CD14-positive monocyte (primary cell): Measurements from ENCODE around the gene TTC28. TPM values are rescaled to one million over a fixed set of nuclear protein-coding genes. Genes with fewer than 3 reads are reported as not detected.

ENCODE experiments used
- DNase-seq, 3 donors: peaks; one replicate each; pipeline ENCODE4 v3.0.0-alpha.2; 2011 to 2022
- H2AFZ ChIP-seq: 2 replicates; pipeline ENCODE4 v1.6.0; 2012; ENCODE audit warnings: mild to moderate bottlenecking, low read depth, low read length, inconsistent platforms; ENCODE audit not compliant: insufficient read depth, poor library complexity, severe bottlenecking
- H3K27ac ChIP-seq, 2 donors: 1 replicate in 1 of 2; 2 replicates in 1 of 2; pipeline ENCODE4 v1.5.1; 2012 to 2013; ENCODE audit warnings: low read length in 2 of 2, control low read depth in 1 of 2, inconsistent platforms in 1 of 2, low read depth in 1 of 2, mild to moderate bottlenecking in 1 of 2
- H3K27me3 ChIP-seq, 2 donors: one replicate each; pipeline versions ENCODE4 v1.6.0 to v1.6.1; 2011 to 2013; ENCODE audit warnings: low read length in 2 of 2; ENCODE audit not compliant: control insufficient read depth in 2 of 2, insufficient read depth in 2 of 2
- H3K36me3 ChIP-seq, 2 donors: replicated peaks in 1 of 2; 1 replicate in 1 of 2; 2 replicates in 1 of 2; pipeline versions ENCODE4 v1.5.1 to v1.6.1; 2012 to 2013; ENCODE audit warnings: low read length in 2 of 2, control low read depth in 1 of 2, inconsistent platforms in 1 of 2, mild to moderate bottlenecking in 1 of 2; ENCODE audit not compliant: insufficient read depth in 2 of 2, control insufficient read depth in 1 of 2
- H3K4me1 ChIP-seq, 2 donors: 1 replicate in 1 of 2; 2 replicates in 1 of 2; pipeline versions ENCODE4 v1.5.1 to v1.6.1; 2012 to 2013; ENCODE audit warnings: low read length in 2 of 2, control low read depth in 1 of 2, inconsistent platforms in 1 of 2, mild to moderate bottlenecking in 1 of 2, moderate library complexity in 1 of 2; ENCODE audit not compliant: insufficient read depth in 2 of 2, control insufficient read depth in 1 of 2
- H3K4me2 ChIP-seq: replicated peaks from 2 replicates; pipeline ENCODE3; 2012; ENCODE audit warnings: low read length, moderate library complexity, mild to moderate bottlenecking; ENCODE audit not compliant: poor library complexity, severe bottlenecking; ENCODE audit errors: extremely low read depth
- H3K4me3 ChIP-seq, 3 experiments: fragments of 200-600 bp in 1 of 3; sonication (generic) in 1 of 3; replicated peaks in 1 of 3; 1 replicate in 2 of 3; 2 replicates in 1 of 3; pipeline ENCODE4 v1.5.1; 2011 to 2013; ENCODE audit warnings: low read length in 3 of 3, mild to moderate bottlenecking in 3 of 3, control low read depth in 2 of 3, low read depth in 2 of 3, inconsistent platforms in 1 of 3, moderate library complexity in 1 of 3
- H3K79me2 ChIP-seq: 2 replicates; pipeline ENCODE4 v1.6.0; 2012; ENCODE audit warnings: mild to moderate bottlenecking, control low read depth, inconsistent platforms, low read length, moderate library complexity; ENCODE audit not compliant: insufficient read depth
- H3K9ac ChIP-seq: 2 replicates; pipeline ENCODE4 v1.6.0; 2017; ENCODE audit warnings: low read length, mild to moderate bottlenecking; ENCODE audit not compliant: insufficient read depth, poor library complexity, severe bottlenecking
- H3K9me3 ChIP-seq, 2 donors: replicated peaks in 1 of 2; 1 replicate in 1 of 2; 2 replicates in 1 of 2; pipeline versions ENCODE4 v1.5.1 to v1.6.1; 2012 to 2013; ENCODE audit warnings: low read length in 2 of 2, control low read depth in 1 of 2; ENCODE audit not compliant: control insufficient read depth in 1 of 2, insufficient read depth in 1 of 2
- H4K20me1 ChIP-seq: 2 replicates; pipeline ENCODE4 v1.6.0; 2012; ENCODE audit warnings: mild to moderate bottlenecking, low read length, control low read depth, moderate library complexity; ENCODE audit not compliant: insufficient read depth
- H3K27ac Mint-ChIP-seq, 7 donors: one replicate each; pipeline ENCODE4 v1.8.0; 2020; ENCODE audit warnings: mild to moderate bottlenecking in 7 of 7, mixed read lengths in 7 of 7, moderate library complexity in 6 of 7, inconsistent platforms in 2 of 7
- H3K27me3 Mint-ChIP-seq, 3 donors: one replicate each; pipeline ENCODE4 v1.8.0; 2021 to 2022; ENCODE audit warnings: low read depth in 3 of 3, mild to moderate bottlenecking in 3 of 3, mixed read lengths in 3 of 3, moderate library complexity in 3 of 3, inconsistent platforms in 1 of 3
- H3K36me3 Mint-ChIP-seq, 2 donors: one replicate each; pipeline ENCODE4 v1.8.0; 2020; ENCODE audit warnings: mixed read lengths in 2 of 2, inconsistent platforms in 1 of 2, mild to moderate bottlenecking in 1 of 2
- H3K4me1 Mint-ChIP-seq: one replicate; pipeline ENCODE4 v1.8.0; 2020; ENCODE audit warnings: mild to moderate bottlenecking, mixed read lengths
- H3K4me3 Mint-ChIP-seq, 2 donors: one replicate each; pipeline ENCODE4 v1.8.0; 2020; ENCODE audit warnings: mild to moderate bottlenecking in 2 of 2, mixed read lengths in 2 of 2, moderate library complexity in 1 of 2
- H3K9me3 Mint-ChIP-seq, 7 donors: one replicate each; pipeline ENCODE4 v1.8.0; 2020 to 2022; ENCODE audit warnings: mixed read lengths in 7 of 7, mild to moderate bottlenecking in 6 of 7, moderate library complexity in 6 of 7, inconsistent platforms in 2 of 7
- WGBS: methylation state at CpG from one replicate; pipeline ENCODE4 v1.1.5; 2013; ENCODE audit warnings: missing lambda C conversion rate; ENCODE audit not compliant: insufficient coverage; 5-methylcytosine and 5-hydroxymethylcytosine counted together
- intact Hi-C, 2 donors: fragments of 100-400 bp; cut with micrococcal nuclease; formaldehyde crosslinking; loops; one replicate each; pipeline versions ENCODE4 v1.15.0 to v1.15.1; 2023
- polyA plus RNA-seq, 3 donors: library from polyadenylated mRNA; depleted of rRNA in 1 of 3; unstranded in 2 of 3; stranded (reverse) in 1 of 3; fragments of 300-500 nt in 2 of 3; fragments of >200 nt in 1 of 3; fragmentation: Illumina TruSeq in 2 of 3; gene quantifications; 1 replicate in 2 of 3; 2 replicates in 1 of 3; pipeline ENCODE4 v1.2.3, GENCODE V29; 2012 to 2021
- TF ChIP-seq, protein P1 (sequence below): fragments of 200-600 bp; IDR thresholded peaks from one replicate; pipeline ENCODE4 v1.8.0; 2022; ENCODE audit warnings: antibody characterized with exemption, mild to moderate bottlenecking

The TTC28 gene
- polyA plus RNA-seq, 3 donors: 0.24 to 0.61 TPM; not detected in 1

GRCh38 chr22:28074526-28074925 lies 605.1 kb downstream of the TTC28 start:
- H3K27ac Mint-ChIP-seq: no peak overlapping the region
- no peak overlapping the region for H3K4me3 Mint-ChIP-seq
- Histone ChIP-seq H3K9me3 (no peaks in the 10 kb centered on the region), H3K9ac (no peak overlapping the region), H3K27ac (no peak overlapping the region), H3K4me3 (no peak overlapping the region), H3K4me1 (no peaks in the 10 kb centered on the region), H3K36me3 (no peaks in the 10 kb centered on the region), H3K4me2 (no peak overlapping the region), H3K79me2 (no peaks in the 10 kb centered on the region), H4K20me1 (no peaks in the 10 kb centered on the region), H3K27me3 (no peaks in the 10 kb centered on the region), H2AFZ (no peak overlapping the region)
- WGBS: 100% methylated on average over 1 of the region's 4 CpGs
- no peaks in the 10 kb centered on the region for H3K9me3 Mint-ChIP-seq
- no peaks in the 10 kb centered on the region for H3K36me3 Mint-ChIP-seq
- peaks cover 0 to 2% (median 2%) of the 10 kb centered on the region in 3 donors for H3K27me3 Mint-ChIP-seq
- no peaks in the 10 kb centered on the region for H3K4me1 Mint-ChIP-seq
- intact Hi-C loops: no loop called here
- no peak for DNase-seq
- TF ChIP-seq, protein P1, sequence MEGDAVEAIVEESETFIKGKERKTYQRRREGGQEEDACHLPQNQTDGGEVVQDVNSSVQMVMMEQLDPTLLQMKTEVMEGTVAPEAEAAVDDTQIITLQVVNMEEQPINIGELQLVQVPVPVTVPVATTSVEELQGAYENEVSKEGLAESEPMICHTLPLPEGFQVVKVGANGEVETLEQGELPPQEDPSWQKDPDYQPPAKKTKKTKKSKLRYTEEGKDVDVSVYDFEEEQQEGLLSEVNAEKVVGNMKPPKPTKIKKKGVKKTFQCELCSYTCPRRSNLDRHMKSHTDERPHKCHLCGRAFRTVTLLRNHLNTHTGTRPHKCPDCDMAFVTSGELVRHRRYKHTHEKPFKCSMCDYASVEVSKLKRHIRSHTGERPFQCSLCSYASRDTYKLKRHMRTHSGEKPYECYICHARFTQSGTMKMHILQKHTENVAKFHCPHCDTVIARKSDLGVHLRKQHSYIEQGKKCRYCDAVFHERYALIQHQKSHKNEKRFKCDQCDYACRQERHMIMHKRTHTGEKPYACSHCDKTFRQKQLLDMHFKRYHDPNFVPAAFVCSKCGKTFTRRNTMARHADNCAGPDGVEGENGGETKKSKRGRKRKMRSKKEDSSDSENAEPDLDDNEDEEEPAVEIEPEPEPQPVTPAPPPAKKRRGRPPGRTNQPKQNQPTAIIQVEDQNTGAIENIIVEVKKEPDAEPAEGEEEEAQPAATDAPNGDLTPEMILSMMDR: no peak

DNA sequence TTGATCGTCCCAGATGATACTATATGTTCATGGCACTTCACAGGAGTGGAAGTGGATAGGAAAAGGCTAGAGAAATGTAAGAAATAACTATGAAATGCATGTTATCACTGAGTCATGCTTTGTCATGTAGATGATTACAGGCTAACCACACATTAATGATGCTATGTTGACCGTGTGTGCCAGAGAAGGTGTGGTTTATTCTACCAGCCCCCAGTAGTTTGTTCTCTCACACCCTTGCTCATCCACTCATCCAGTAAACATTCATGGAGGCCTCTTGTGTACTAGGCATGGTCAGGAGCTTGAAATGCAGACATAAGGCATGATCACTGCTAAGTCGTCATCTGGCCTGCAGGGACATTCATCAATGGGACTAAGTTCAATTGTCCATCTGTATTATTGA lies 607.6 kb downstream of the TTC28 start:
- WGBS: 100% methylated on average over 1 of the region's 3 CpGs
- Mint-ChIP-seq H3K4me1 (no peaks in the 10 kb centered on the region), H3K27ac (no peak overlapping the region), H3K9me3 (no peaks in the 10 kb centered on the region), H3K4me3 (no peak overlapping the region), H3K27me3 (peaks cover 0 to 2% (median 0%) of the 10 kb centered on the region in 3 donors), H3K36me3 (no peaks in the 10 kb centered on the region)
- intact Hi-C loops: no loop called here
- no peaks in the 10 kb centered on the region for H3K36me3 ChIP-seq
- no peaks in the 10 kb centered on the region for H3K4me1 ChIP-seq
- H3K4me2 ChIP-seq: no peak overlapping the region
- H4K20me1 ChIP-seq: no peaks in the 10 kb centered on the region
- no peak overlapping the region for H3K9ac ChIP-seq
- no peak overlapping the region for H3K4me3 ChIP-seq
- no peaks in the 10 kb centered on the region for H3K27me3 ChIP-seq
- H3K27ac ChIP-seq: no peak overlapping the region
- DNase-seq: no peak
- H3K9me3 ChIP-seq: no peaks in the 10 kb centered on the region
- H3K79me2 ChIP-seq: no peaks in the 10 kb centered on the region
- TF ChIP-seq, protein P1: no peak
- H2AFZ ChIP-seq: no peak overlapping the region
